ENCODE results near the gene SMIM36.
"Not testable (repeated sequence)": the region's sequence is repeated elsewhere in the genome, so short reads cannot be mapped to it uniquely, and the experiment has no call there.

Gene SMIM36

DNA sequence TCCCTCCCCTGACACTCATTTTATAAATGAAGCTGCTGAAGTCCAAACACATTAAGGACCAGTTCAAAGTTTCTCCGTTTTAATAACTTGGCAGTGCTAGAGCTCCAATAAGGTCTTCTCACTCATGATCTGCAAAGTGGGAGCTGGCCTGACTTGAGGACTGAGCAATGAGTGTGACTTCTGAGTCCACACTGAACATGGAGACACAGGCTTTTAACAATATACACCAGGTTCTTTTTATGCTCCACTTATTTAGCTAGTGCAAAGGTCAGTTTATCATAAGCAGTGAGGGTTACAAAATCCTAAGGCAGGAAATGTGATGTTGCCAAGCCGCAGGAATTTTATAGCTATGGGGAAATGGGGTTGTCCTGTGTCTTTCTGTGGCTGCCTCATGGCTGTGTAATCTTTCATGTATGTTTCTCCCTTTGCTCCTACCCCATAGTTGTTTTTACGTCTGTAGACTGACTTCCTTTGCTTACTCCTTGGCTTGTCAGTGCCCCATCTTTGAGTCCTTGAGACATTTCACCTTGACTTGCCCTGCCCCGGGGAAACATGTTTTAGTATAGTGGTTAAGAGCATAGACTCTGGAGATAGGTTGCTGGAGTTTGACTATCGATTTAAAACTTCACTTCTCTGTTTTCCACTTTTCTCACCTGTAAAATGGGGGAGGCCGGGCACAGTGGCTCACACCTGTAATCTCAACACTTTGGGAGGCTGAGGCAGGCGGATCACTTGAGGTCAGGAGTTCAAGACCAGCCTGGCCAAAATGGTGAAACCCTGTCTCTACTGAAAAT, 77.4 kb downstream of the SMIM36 start:
- DNase-seq (ENCODE audit: low read depth): peak; percentile 93
- TF ChIP-seq, protein P1, sequence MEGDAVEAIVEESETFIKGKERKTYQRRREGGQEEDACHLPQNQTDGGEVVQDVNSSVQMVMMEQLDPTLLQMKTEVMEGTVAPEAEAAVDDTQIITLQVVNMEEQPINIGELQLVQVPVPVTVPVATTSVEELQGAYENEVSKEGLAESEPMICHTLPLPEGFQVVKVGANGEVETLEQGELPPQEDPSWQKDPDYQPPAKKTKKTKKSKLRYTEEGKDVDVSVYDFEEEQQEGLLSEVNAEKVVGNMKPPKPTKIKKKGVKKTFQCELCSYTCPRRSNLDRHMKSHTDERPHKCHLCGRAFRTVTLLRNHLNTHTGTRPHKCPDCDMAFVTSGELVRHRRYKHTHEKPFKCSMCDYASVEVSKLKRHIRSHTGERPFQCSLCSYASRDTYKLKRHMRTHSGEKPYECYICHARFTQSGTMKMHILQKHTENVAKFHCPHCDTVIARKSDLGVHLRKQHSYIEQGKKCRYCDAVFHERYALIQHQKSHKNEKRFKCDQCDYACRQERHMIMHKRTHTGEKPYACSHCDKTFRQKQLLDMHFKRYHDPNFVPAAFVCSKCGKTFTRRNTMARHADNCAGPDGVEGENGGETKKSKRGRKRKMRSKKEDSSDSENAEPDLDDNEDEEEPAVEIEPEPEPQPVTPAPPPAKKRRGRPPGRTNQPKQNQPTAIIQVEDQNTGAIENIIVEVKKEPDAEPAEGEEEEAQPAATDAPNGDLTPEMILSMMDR (conservative IDR thresholded peaks at IDR 0.05; ENCODE audit: low read length): no peak
- no peak overlapping the region for H3K4me3 ChIP-seq (ENCODE audit: low read length)

DNA sequence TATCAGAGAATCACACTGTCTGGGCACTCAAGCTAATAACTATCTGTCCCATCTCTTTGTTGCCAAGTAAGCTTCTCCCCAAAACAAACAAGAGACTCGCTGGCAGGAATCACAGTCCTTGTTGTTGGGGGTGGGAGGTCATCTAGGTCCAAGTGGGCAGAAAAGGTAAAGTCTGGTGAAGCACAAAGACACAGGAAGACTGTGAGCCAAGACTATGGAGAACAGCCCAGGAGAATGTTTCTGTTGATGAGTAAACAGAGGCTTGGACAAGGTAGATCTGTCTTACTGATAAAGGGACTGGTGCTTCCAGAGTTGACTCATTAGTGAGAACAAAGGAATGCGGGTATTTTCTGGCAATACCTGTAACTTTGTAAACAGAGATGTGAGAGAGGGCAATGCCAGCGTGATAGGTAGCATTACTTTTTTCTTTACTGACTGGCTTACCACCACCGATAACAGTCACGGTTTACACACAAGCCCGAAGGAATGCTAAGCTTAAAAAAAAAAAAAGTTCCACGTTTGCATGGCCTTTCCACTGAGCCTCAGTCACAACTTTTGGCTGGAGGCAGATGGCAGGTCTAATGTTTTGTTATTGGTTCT, 78.1 kb downstream of the SMIM36 start:
- H3K4me3 ChIP-seq (ENCODE audit: low read length): no peak overlapping the region
- DNase-seq (ENCODE audit: low read depth): no peak
- TF ChIP-seq, protein P1 (conservative IDR thresholded peaks at IDR 0.05; ENCODE audit: low read length): no peak

DNA sequence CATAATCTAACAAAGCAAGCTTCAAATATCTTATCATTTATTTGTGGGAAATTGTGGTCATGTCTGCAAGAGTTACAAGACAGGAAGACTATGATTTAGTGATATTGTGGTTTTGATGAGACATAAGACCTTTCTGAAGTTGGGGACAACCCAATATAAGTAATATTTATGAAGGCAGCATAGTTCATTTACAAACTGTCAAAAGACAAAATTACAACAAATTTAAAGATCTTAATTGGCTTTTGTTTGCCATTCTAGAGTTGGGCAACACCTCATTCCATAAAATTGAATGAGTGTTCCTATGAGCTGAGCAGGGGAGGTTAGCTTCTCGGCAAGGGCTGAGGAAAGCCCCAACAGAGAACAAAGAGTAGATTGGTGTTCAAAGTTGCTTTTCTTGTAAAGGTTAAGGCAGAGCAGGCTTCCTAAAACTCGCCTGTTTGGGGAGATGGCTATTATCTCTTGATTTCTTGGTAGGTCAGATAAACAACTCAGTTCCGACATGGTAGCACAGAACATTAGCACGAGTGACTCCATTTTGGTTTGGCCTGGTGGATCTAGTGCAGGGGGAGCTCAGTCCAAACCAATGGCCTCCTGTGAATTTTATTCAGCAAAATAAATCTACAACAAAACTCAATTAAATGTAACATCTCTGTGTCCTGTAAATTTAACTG, 78.8 kb downstream of the SMIM36 start:
- no peak overlapping the region for H3K4me3 ChIP-seq (ENCODE audit: low read length)
- peak; percentile 58 for DNase-seq (ENCODE audit: low read depth)
- TF ChIP-seq, protein P1 (conservative IDR thresholded peaks at IDR 0.05; ENCODE audit: low read length): no peak

DNA sequence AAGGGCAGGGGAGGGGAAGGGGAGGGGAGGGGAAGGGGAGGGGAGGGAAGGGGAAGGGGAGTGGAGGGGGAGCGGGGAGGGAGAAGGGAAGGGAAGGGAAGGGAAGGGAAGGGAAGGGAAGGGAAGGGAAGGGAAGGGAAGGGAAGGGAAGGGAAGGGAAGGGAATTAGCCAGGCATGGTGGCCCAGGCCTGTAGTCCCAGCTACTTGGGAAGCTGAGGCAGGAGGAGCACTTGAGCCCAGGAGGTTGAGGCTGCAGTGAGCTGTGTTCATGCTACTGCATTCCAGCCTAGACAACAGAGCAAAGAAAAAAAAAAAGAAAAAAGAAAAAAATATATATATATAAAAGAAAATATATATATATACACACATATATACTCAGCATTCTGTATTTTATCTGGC, 79.3 kb downstream of the SMIM36 start:
- H3K4me3 ChIP-seq (ENCODE audit: low read length); DNase-seq (ENCODE audit: low read depth): not testable (repeated sequence)

DNA sequence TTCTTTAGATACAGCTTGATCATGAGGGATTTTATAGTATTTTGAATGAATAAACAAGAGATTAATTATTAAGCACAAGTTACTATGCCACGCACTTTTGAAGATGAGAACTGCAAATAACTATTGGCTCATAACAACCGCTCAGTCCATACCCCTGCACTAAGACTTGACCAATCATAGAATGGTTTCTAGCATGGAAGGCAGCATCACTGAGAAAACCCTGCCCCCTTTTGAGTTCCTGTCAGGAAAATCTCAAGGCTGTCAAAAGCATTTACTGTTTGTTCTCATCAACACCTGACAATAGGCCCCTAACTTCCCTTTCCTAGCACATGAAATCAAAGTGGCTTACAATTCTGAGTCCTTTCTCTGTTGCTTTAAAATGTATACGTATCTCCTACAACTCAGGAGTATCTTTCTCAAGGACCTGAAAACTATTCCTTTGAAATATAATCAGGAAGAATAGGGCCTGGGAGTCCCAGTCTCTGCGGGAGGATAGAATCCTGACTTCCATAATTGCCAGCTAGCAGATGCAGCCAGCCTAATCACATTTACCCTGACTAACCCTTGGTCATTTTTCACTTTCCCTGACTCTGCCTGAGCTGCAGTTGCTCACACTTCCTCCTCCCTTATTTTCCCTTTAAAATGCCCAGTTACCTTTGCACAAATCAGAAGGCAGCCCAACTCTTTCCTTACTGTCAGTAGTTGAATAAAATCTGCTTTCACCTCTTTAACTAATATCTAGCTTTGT, 80.5 kb downstream of the SMIM36 start:
- no peak for DNase-seq (ENCODE audit: low read depth)
- TF ChIP-seq, protein P1 (conservative IDR thresholded peaks at IDR 0.05; ENCODE audit: low read length): no peak
- no peak overlapping the region for H3K4me3 ChIP-seq (ENCODE audit: low read length)

DNA sequence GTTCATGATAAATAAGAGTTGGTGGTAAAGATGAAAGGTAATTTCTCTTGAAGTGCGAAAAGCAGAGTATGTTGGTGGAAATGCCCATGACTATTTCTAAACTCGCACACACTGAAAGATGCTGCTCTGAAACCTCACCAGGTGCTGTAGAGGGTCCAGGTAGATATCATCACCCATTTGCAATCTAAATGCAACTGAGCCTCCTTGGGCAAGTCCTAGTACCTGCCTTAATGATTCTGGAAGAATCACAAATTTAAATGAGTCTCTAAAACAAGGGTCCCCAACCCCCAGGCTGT, 83.7 kb downstream of the SMIM36 start:
- TF ChIP-seq, protein P1 (conservative IDR thresholded peaks at IDR 0.05; ENCODE audit: low read length): no peak
- DNase-seq (ENCODE audit: low read depth): no peak
- no peak overlapping the region for H3K4me3 ChIP-seq (ENCODE audit: low read length)

DNA sequence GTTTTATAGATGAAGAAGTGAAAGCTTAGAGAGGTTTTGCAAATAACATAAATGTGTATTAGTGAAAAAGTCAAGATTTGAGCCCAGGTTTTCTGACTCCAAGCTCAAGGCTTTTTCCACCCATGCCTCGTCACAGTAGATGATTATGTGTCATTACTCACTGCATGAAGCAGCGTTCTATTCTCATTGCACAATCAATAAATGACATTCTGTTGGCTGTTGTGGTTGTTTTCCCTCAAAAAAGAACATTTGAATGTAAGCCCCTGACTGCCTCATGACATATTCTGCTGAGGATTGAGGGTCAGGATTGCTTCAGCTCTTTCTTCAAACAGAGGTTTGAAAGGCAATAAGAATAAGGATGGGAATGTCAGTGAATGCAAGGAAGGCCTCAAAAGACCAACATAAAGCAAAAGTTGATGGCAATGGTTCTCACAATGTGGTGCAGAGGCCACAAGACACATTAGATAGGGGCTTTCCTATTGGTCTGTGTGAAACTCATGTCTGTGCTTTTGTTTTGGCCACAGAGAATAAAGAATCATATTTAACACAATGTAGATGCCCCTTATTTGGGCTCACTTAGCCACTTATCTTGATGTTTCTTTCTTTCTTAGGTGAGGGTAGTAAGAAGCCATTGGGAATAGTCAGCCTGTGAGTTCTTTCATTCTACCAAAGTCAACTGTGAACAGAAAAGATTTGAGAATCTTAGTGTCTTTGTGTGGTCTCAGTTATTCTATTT, 84.2 kb downstream of the SMIM36 start:
- no peak overlapping the region for H3K4me3 ChIP-seq (ENCODE audit: low read length)
- TF ChIP-seq, protein P1 (conservative IDR thresholded peaks at IDR 0.05; ENCODE audit: low read length): no peak
- DNase-seq (ENCODE audit: low read depth): peak; percentile 59

All from AG10803 (cell line).